Measurements from ENCODE around the gene IL19.

- no peak for TF ChIP-seq POLR2A (IDR thresholded peaks at IDR 0.05)
- TF ChIP-seq CTCF (IDR thresholded peaks at IDR 0.05), result peak in 2 of 6 experiments; percentile 7 to 20
Measured at GRCh38 chr1:206809504-206810084, 39.0 kb downstream of the IL19 start.
